PFSK-1 (cell line): ENCODE data around the gene ANAPC2.

Experiments
- FOXP2 ChIP-seq: optimal IDR thresholded peaks from 2 replicates; pipeline ENCODE3; 2011; ENCODE audit warnings: borderline replicate concordance, control low read depth, inconsistent platforms; ENCODE audit not compliant: insufficient read depth; ENCODE audit errors: extremely low read length, extremely low read depth
- POLR2AphosphoS5 ChIP-seq: IDR thresholded peaks from 2 replicates; pipeline ENCODE4 v1.6.1; 2012; ENCODE audit warnings: low read depth, mild to moderate bottlenecking, control low read depth, low read length, moderate library complexity
- REST ChIP-seq, 2 experiments: IDR thresholded peaks; 2 replicates each; pipeline versions ENCODE4 v1.6.1 to v1.8.0; 2011 to 2012; ENCODE audit warnings: low read depth in 2 of 2, low read length in 2 of 2, control low read depth in 1 of 2, inconsistent platforms in 1 of 2, mild to moderate bottlenecking in 1 of 2, moderate library complexity in 1 of 2; ENCODE audit not compliant: insufficient read depth in 1 of 2
- SIN3A ChIP-seq: IDR thresholded peaks from 2 replicates; pipeline ENCODE4 v1.6.1; 2012; ENCODE audit warnings: mild to moderate bottlenecking, low read length, moderate library complexity, borderline replicate concordance; ENCODE audit not compliant: insufficient read depth
- TAF1 ChIP-seq: IDR thresholded peaks from 2 replicates; pipeline ENCODE4 v1.6.1; 2012; ENCODE audit warnings: low read length, control low read depth, borderline replicate concordance; ENCODE audit not compliant: insufficient read depth

ANAPC2 gene

GRCh38 chr9:137195525-137196220 lies 7.3 kb upstream of the ANAPC2 start:
- TF ChIP-seq REST (IDR thresholded peaks at IDR 0.05; ENCODE audit: insufficient read depth in 1 of 2, low read depth in 2 of 2, low read length in 2 of 2), result no peak
- no peak for TF ChIP-seq FOXP2
- no peak for TF ChIP-seq TAF1
- no peak for TF ChIP-seq SIN3A
- no peak for TF ChIP-seq POLR2AphosphoS5

GRCh38 chr9:137194909-137195308 lies 6.5 kb upstream of the ANAPC2 start:
- TF ChIP-seq SIN3A (no peak), POLR2AphosphoS5 (no peak), TAF1 (no peak), REST (IDR thresholded peaks at IDR 0.05; ENCODE audit: insufficient read depth in 1 of 2, low read depth in 2 of 2, low read length in 2 of 2) (no peak), FOXP2 (no peak)

- TF ChIP-seq SIN3A (no peak), FOXP2 (no peak), TAF1 (no peak), POLR2AphosphoS5 (no peak), REST (IDR thresholded peaks at IDR 0.05; ENCODE audit: insufficient read depth in 1 of 2, low read depth in 2 of 2, low read length in 2 of 2) (no peak)
Observed at GRCh38 chr9:137194388-137194787, 6.0 kb upstream of the ANAPC2 start.

GRCh38 chr9:137193771-137194170 lies 5.4 kb upstream of the ANAPC2 start:
- no peak for TF ChIP-seq REST (IDR thresholded peaks at IDR 0.05; ENCODE audit: insufficient read depth in 1 of 2, low read depth in 2 of 2, low read length in 2 of 2)
- TF ChIP-seq POLR2AphosphoS5, result no peak
- no peak for TF ChIP-seq SIN3A
- no peak for TF ChIP-seq FOXP2
- TF ChIP-seq TAF1, result no peak

- no peak for TF ChIP-seq FOXP2
- no peak for TF ChIP-seq REST (IDR thresholded peaks at IDR 0.05; ENCODE audit: insufficient read depth in 1 of 2, low read depth in 2 of 2, low read length in 2 of 2)
- TF ChIP-seq TAF1, result no peak
- no peak for TF ChIP-seq SIN3A
- TF ChIP-seq POLR2AphosphoS5, result no peak
Observed at GRCh38 chr9:137192859-137193258, 4.5 kb upstream of the ANAPC2 start.
